ENCODE measurements around the gene FDXR.
"Not testable (repeated sequence)": the region's sequence is repeated elsewhere in the genome, so short reads cannot be mapped to it uniquely, and the experiment has no call there.

Gene FDXR

DNA sequence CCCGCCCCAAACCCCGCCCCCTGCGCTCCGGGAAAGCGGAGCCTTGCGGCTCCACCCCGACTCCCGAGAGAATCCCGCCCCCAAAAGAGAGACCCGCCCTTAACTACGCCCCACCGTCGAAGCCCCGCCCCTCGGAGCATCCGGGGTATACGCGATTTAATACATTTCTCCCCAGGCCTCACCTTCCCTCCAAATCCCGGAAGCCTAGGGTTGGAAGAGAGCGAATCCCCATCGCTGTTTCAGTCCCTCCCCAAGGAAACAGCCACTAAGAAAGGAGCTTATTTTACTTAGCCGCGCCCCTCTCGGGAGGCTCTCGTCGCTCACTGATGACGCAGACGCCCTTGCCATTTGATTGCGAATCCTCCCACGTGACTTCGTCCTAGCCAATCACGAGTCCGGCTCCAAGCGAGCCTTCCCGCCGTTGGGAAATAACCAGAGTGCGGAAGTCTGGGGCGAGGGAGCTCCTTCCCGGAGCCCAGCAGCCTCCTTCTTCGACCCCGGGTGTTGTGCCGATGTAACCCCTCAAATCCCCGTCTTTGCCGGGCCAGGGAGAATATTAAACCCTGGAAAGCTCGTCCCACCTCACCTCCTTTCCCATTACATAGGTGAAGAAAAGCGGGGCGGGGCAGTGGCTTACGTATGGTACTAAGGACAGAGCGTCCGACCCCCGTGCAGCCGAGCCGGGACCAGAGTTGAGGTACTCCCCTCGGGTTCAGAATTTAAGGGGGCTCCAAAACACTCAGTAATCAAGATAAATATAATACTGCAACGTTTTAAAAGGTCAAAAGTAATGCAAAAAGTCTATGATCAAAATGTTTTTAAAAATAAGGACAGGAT, 461 bp upstream of the FDXR start:
- peak; percentile 96 to 99 for DNase-seq (ENCODE audit: low read depth in 2 of 2)

DNA sequence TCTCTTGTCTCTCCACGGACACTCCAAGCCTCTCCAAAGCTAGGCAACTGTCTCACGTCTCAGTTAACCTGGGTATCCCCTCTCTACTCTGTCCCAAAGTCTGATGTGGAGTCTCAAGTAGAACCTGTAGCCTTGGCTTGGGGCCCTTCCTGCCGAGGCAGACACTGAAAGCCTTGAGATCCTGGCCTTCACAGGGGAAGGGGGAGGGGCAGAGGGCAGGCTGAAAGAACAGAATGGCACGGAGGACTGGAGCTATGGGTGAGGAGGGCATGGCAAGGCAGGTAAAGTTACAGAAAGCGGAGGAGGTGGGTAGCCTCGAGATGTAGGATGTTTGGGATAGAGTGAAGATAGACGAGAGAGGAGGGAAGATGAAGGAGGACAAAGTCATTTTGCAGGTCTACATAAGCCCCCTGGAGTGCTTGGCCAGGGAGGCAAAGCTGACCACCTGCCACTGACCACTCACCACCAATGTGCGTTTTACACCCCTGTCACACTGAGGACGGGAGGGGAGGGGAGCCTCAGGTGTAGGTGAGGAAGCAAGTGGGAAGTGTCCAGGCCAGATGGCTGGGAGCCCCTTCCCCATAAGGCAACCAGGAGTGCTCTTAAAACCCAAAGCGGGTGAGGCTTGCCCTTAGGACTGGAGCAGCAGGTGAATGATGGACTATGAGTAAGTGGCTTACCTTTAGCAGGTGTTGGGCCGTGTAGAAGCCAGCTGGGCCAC, 1.3 kb downstream of the FDXR start:
- DNase-seq (ENCODE audit: low read depth in 2 of 2) = no peak

DNA sequence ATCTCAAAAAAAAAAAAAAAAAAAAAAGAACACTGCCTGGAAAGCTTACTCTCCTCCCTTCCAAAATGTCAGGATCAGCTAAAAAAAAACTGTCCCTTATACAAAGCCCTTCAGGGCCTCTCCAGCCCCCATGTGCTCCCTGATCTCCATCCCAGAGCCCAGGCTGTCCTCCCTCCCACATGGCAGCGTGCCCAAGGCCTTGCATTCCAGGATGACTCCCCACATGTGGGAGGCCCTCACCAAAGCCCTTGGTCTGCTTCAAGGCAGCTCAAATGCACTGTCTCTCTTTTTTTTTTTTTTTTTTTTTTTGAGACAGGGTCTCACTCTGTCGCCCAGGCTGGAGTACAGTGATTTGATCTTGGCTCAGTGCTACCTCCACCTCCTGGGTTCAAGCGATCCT, 2.3 kb downstream of the FDXR start:
- DNase-seq (ENCODE audit: low read depth in 2 of 2) = no peak

DNA sequence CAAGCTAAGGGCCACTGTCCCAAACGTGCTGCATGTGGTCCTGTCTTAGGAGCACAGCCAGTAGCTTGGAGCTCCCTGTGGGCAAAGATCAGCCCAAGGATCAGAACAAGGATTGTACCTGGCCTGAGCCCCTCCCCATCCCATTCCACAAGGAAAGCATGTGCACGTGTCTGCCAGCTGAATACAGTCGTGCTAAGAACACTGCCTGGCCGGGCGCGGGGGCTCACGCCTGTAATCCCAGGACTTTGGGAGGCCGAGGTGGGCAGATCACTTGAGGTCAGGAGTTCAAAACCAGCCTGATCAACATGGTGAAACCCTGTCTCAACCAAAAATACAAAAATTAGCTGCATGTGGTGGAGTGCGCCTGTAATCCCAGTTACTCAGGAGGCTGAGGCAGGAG, 2.8 kb downstream of the FDXR start:
- DNase-seq (ENCODE audit: low read depth in 2 of 2) = not testable (repeated sequence)

DNA sequence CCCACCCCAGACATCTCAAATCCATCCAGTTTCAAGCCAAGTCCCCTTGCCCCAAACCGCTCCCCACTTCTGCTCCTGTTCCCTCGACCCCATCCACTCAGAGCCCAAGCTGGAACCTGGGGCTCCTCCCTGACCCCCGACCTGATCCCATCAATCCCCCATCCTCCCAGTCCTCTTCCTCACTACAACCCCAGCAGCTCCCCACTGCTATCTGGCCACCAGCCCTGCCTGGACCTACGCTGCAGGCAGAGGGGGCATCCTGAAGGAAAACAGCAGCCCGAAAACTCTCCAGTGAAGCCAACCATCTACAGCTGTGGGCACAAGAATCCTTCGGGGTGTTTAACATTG, 3.9 kb downstream of the FDXR start:
- no peak for DNase-seq (ENCODE audit: low read depth in 2 of 2)

DNA sequence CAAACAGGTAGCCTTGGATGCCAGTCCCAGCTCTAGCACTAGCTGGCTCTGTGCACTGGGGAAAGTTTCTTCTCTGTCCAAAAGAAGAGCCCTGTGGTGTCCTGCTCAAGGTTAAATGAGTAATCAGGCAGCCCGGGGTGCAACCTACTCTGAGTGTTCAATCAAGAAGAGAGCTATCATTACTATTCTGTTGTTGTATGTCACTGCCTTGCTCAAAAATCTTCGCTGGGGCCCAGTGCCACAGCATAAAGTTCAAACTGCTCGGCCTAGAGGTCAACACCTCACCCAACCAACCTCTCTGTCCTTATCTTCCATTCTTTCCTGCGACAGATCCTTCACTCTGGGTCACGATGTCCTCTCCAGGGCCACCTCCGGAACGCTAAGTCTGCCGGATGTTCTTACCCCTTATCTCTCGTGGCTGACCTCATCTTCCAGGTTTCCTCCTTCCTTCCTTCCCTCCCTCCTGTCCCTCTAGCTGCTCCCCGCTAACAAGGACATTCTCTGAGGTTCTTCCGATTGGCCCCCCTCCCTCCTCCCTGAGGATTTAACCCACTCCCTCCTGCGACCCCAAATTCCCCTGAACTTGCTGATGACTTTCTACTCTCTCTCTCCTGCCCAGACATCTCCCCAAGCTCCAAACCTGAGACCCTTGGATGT, 4.4 kb downstream of the FDXR start:
- DNase-seq (ENCODE audit: low read depth in 2 of 2) = no peak

DNA sequence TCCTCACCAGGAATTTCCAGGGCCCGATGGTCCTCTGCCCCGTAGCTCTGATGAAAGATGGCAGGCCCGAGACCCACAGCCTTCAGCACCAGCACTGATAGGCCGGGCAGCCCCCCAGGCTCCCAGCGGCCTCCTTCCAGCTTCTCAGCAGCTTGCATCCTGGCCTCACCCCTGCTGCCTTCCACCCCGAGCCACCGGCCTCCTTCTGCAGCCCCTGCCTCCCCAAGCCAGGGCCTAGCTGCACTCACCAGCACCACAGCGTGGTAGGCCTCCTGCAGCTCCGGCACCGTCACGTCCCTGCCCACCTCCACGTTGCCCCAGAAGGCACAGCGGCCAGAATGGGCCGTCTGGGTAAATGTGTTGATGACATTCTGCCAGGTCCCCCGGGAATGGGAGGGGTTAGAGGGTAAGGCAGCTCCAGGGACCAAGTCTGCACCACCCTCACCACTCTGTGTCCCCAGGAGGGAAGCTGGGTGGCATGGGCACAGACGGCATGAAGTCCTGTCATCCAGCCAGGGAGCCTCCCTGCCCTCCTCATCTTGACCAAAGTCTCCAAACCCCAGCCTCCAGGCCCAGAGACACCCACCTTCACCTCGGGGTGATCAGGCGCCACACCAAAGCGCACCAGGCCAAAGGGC, 6.5 kb downstream of the FDXR start:
- DNase-seq (ENCODE audit: low read depth in 2 of 2) = no peak

DNA sequence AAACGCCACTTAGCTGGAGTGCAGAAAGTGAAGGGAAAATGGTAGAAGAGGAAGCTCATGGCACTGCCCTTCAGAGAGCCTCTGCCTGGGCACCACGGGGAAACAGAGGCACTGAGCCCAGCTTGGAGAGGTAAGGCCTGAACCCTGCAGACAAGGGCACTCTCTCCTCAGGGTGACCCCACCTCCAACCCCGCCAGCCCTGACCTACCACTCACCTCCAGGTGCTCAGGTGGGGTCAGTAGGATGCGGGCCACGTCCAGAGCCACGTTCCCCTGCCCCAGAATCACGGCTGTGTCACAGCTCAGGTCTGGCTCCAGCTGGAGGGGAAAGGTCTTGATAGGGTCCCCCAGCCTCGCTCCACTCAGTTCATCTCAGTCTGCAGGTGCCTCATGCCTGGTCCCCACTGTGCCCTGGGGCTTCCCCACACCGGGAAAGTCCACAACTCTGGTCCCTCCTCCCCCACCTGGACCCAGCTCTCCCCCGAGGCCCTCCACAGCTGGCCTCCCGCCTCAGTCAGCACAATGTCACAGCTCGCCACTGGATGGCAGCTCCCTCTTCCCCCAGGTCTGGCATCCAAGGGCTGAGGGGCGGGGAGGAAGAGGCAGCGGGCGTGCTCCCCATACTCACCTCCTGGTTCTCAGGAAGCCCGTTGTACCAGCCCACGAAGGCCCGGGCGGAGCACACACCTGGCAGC, 7.1 kb downstream of the FDXR start:
- DNase-seq (ENCODE audit: low read depth in 2 of 2) = no peak

DNA sequence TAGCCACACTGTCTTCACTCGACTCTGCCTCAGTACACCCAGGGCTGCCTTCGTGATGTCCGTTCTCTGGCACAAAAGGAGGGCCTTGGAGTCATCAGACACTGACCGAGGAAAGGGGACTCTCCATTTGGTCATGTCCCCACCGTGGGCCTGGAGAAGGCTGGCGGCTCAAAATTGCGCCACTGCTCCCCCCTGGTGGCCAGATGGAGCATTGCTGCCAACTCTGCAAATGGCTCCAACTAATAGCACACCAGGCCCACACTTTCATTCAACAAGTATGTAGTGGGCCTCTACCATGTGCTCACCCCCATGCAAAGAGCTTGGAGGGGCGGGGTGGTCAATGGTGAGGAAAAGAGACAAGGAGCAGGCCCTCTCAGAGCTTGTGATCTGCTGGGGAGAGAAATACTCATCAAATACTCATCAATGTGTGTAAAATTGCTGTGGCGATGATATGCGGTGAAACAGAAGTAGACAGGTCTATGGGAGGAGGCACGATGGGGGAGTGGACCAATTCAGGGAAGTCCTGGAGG, 7.9 kb downstream of the FDXR start:
- DNase-seq (ENCODE audit: low read depth in 2 of 2) = peak; percentile 28 to 41

DNA sequence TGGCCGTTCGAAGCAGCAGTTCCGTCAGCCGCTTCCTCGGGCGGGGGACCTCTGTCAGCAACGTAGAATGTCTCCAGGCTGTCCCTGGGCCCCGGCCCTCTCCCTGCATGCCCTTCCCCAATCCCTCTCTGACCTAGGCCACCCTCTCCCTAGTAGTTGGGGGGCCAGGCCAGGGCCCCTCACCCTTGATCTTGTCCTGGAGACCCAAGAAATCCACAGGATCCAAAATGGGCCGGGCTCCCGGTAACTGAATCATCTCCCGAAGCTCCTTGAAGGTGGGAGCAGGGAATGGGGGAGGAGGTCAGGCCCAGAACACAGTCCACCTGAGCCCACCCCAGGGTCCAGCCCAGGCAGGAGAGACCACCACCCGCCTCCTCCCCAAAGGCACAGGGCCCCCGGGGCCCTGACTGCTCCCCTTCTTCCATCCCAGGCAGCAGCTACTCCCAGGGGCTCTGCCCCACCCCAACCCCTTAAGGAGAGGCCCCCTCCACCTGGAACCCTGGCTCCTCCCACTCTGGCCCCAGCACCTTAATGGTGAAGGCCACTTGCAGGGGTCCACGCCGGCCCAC, 8.4 kb downstream of the FDXR start:
- no peak for DNase-seq (ENCODE audit: low read depth in 2 of 2)

DNA sequence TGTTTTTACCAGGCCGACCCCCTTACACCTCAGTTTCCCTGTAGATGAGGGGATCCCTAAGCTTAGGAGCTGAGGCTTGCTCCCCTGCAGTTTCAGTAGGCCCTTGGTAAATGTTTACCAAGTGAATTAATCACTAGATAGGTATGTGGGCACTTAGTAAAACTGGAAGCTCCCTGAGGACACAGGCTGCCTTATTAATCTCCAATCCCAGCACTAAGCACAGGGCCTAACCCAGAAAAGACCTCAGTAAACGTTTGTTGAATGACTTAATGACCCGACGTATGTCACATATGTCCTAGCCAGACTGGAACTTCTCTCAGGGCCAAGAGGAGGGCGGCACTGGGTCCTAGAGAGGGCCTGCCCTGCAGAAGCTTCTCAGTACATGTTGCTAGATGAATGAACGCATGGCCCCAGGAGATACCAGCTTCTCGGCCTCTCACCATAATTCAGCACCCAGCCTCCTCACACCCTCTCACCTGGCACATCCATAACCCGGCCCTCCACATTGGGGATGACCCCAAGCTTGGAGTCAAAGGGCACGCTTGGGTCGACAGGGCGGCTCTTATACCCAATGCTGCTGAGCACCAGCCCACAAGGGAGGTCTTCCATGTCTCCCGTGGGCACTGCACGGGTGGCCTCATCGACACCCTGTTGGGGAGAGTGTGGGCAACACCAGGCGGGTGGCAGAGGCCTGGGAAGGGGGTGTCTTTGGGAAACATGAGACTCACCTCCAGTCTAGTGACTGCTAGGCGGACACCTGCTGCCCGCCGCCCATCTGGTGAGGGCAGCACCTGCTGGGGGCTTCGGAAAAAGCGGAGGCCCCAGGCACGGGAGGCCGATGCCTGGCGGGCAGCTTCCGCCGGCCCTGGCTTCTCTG, 9.1 kb downstream of the FDXR start:
- DNase-seq (ENCODE audit: low read depth in 2 of 2) = no peak

DNA sequence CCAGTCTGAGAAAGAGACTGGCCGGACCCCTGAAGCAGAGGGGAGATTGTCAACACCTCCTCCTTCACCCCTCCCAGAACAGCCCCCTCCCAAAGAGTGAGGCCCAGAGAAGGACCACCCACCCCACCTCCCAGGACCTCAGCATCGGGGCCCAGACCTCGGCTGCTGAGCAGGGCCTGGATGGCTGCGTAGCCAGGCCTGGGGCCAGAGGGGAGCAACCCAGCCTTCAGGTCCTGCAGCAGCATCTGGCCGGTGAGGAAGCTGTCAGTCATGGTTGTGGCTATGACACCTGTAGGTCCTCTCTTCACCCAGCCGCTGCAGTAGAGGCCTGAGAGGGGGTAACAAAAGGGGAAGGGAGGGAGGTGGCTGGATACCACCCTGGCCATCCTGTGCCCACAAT, 9.9 kb downstream of the FDXR start:
- no peak for DNase-seq (ENCODE audit: low read depth in 2 of 2)

DNA sequence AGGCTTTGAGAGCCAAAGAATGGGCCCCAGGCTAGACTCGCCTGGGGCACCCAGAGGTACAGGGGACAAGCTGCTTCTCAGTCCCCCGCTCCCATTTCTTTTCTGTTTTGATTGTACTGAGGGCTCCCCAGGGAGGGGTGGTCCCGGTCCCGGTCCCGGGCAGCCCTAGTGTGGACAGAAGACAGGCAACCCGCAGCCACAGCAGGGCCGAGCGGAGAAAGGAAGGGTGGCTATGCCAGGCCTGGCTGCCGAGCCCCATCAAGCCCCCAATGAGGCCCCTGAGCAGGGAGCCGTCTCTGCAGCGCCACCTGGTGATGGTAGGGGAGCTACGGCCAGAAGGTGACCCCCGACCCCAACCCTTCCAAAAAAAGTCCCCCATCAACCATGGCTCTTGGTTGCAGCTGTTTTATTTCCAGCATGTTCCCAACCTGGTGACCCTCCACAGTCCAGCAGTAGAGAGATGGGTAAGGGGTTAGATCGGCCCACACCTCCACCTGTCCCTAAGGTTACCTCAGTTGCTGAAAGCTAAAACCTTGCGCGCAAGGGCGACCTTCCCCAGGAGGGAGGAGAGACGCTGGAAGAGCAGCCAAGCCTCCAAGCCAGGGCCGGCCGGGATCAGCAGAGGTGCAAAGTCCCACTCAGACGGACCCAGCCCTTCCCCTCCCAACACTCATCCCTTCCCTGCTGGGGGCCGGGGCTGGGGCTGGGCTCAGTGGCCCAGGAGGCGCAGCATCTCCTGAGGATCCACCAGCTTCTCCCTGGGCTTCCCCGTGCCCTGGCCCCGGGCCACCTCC, 10.5 kb downstream of the FDXR start:
- DNase-seq (ENCODE audit: low read depth in 2 of 2) = peak; percentile 22 to 41

DNA sequence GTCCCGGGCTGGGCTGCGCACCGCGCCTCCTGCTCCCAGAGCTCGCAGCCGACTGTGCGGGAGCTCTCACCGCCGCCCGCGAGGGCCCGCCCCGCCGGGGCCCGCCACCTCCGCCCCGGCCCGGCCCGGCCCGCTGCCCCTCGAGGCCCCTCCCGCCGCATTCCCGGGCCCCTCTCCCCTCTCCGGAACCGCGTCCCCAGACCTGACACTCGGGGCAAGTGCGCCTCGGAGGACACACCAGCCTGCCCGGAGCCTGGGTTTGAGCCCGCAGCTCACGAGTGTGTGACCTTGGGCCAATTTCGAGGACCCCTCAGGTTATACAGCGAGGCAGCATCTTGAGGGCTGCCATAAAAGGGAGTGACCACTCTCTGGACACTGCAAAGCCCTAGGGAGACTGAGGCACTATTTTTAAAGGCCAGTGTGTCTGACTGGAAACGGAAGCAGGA, 11.1 kb downstream of the FDXR start:
- no peak for DNase-seq (ENCODE audit: low read depth in 2 of 2)

DNA sequence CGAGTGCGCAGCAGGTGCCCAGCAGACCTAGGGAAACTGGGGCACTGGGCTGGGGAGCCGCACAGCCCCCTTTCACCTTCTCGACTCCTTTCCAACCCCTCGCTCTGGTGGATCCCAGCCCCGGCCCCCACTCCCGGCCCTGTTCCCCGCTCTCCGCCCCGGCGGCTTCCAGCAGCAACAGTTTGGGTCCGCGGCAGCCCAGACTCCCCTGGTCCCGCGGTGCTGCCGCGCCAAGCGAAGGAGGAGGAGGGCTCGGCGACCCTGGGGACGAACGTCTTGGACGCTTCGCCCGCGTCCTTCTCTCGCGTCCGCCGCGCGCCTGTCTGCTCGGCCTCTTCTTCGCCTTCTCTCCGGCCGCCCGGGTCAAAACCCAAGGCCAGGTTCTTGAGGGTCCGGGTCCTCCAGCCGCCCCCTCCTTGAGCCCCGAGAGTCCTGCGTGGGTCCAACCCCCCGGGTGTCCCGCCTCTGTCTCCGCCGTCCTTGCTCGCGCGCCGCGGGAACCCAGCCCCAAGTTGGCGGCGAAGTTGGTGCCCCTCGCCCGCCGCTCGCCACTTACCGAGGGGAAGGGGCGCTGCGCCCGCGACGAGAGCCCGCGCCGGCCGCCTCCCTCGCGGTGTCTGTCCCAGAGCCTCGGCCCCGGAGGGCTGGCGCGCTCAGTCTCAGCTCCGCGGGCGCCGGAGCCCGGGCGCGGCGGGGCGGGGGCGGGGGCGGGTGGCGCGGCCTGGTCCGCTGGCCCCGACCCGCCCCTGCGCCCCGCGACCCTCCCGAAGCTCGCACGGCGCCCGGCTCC, 11.7 kb downstream of the FDXR start:
- DNase-seq (ENCODE audit: low read depth in 2 of 2) = no peak

DNA sequence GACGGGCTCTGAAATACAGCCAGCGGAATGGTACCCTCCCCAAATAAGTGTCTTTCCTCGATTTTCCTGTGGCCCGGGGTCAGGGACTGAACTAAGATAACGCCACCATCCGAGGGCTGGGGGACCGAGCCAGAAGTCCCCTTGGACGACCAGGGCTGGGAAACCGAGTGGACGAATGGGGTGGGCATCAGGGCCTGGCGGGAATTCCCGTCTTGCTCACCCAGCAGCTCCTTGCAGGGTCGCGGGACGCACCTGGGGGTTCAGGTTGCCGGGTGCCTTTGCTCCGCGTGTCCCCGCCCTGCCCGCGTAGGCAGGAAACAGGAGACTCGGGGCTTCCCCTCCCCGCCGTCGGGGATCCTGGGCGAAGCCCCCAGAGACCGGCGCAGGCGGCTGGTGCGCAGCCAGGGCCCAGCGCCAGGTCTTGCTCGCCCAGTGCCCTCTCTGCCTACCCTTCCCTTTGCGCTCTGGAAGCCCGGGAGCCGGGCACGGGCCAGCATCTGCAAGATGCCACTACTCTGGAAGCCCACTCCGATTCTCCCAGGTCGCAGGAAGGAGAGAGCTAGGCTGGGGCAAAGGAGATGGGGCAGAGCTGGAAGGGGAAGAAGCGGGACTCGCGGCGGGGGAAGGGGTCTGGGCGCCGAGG, 12.4 kb downstream of the FDXR start:
- no peak for DNase-seq (ENCODE audit: low read depth in 2 of 2)

DNA sequence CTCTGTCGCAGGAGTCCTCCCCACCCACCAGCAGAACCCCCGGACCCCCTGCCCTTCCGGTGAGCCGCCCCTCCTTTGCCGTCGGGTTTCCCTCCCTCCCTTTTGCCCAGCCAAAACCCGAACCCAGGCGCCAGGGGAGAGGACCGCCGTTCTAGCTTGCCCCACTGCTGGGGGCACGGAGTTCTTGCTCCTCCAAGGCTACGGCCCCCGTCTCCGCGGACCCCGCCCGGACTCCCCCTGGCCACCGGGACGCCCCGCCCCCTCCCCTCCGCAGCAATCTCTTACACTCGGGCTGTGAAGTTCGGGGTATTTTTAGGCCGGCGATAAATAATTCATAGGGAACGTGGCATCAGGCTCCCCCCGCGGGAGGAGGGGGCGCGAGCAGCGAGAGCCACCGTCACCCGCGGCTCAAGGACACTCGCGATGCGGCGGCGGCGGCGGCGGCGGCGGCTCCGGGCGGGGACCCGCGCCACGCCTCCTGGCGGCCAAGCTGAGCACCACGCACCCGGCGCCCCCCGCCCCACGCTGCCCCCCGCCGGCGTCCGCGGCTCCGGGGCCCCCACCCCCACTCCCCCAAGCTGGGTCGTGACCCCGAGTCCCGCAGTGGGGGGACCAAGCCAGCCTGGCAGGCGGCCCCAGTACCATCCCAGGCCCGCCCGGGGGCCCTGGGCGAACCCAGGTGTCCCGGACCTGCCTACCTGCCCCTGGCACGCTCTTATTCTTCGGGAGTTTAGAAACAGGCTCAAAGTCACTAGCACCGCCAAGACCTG, 13.2 kb downstream of the FDXR start, which contains the start of gene GRIN2C:
TSS of gene GRIN2C (minus strand) at position 427 of the 770 bp plus-strand sequence. CDS start 4,793 bp downstream, outside the sequence.
- DNase-seq (ENCODE audit: low read depth in 2 of 2) = no peak

Data from stimulated activated CD8-positive, alpha-beta memory T cell treated with anti-CD3 and anti-CD28 coated beads, Interleukin-15, amount 100 ng/mL, for 4 hours (primary cell).